ENCODE measurements around the gene ALKBH7.

DNA sequence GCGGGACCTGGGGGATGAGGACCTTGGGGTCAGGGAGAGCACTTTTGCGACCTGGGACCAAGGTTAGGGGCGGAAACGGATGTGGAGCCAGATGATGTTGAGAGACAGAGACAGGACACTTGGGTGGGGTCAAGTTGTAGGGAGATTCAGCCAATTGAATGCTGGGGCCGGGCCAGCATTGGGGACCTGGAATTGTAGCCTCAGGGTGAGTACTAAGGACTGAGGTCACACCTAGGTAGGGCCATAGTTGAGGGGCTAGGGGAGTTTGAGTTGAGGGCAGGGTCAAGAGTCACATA, 1.2 kb downstream of the ALKBH7 start:
- no peak for TF ChIP-seq POLR2A (IDR thresholded peaks at IDR 0.05)
- TF ChIP-seq, protein P1, sequence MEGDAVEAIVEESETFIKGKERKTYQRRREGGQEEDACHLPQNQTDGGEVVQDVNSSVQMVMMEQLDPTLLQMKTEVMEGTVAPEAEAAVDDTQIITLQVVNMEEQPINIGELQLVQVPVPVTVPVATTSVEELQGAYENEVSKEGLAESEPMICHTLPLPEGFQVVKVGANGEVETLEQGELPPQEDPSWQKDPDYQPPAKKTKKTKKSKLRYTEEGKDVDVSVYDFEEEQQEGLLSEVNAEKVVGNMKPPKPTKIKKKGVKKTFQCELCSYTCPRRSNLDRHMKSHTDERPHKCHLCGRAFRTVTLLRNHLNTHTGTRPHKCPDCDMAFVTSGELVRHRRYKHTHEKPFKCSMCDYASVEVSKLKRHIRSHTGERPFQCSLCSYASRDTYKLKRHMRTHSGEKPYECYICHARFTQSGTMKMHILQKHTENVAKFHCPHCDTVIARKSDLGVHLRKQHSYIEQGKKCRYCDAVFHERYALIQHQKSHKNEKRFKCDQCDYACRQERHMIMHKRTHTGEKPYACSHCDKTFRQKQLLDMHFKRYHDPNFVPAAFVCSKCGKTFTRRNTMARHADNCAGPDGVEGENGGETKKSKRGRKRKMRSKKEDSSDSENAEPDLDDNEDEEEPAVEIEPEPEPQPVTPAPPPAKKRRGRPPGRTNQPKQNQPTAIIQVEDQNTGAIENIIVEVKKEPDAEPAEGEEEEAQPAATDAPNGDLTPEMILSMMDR (IDR thresholded peaks at IDR 0.05): no peak

Data from vagina (tissue), 2 donors.